HG03097 (cell line): ENCODE measurements around the gene TMEM150B.

Source experiments
- ATAC-seq: cut with Tn5 transposase; IDR thresholded peaks from one replicate; pipeline ENCODE4 v1.9.1; 2021; ENCODE audit not compliant: unreplicated experiment, low FRiP score

Gene TMEM150B

GRCh38 chr19:55355213-55355821 lies 30.2 kb upstream of the TMEM150B start:
- no peak for ATAC-seq

- ATAC-seq = no peak
Measured at GRCh38 chr19:55354698-55355212, 29.6 kb upstream of the TMEM150B start, which contains the start of gene COX6B2. COX6B2 (minus strand) TSS chr19:55354719; CDS start chr19:55354521, 198 bp downstream.

GRCh38 chr19:55353803-55354697 lies 28.9 kb upstream of the TMEM150B start:
- ATAC-seq = no peak

GRCh38 chr19:55353356-55353802 lies 28.2 kb upstream of the TMEM150B start:
- ATAC-seq = no peak

- ATAC-seq = no peak
Measured at GRCh38 chr19:55352549-55353145, 27.5 kb upstream of the TMEM150B start.

GRCh38 chr19:55352040-55352439 lies 26.9 kb upstream of the TMEM150B start:
- ATAC-seq = no peak

GRCh38 chr19:55350620-55351315 lies 25.6 kb upstream of the TMEM150B start:
- no peak for ATAC-seq

- ATAC-seq = no peak
Measured at GRCh38 chr19:55348317-55349034, 23.3 kb upstream of the TMEM150B start.

GRCh38 chr19:55347442-55348009 lies 22.4 kb upstream of the TMEM150B start:
- no peak for ATAC-seq

GRCh38 chr19:55346725-55347441 lies 21.7 kb upstream of the TMEM150B start:
- ATAC-seq = no peak

- ATAC-seq = no peak
Measured at GRCh38 chr19:55345818-55346724, 20.9 kb upstream of the TMEM150B start.

GRCh38 chr19:55345101-55345817 lies 20.1 kb upstream of the TMEM150B start:
- no peak for ATAC-seq

- no peak for ATAC-seq
Measured at GRCh38 chr19:55344444-55344843, 19.3 kb upstream of the TMEM150B start.

- no peak for ATAC-seq
Measured at GRCh38 chr19:55341595-55342531, 16.7 kb upstream of the TMEM150B start.

GRCh38 chr19:55341171-55341588 lies 16.0 kb upstream of the TMEM150B start:
- no peak for ATAC-seq

- no peak for ATAC-seq
Measured at GRCh38 chr19:55340784-55341147, 15.6 kb upstream of the TMEM150B start.
